Mesodermal cell (in vitro differentiated cells): Measurements from ENCODE around the gene CELF1.
"Not testable (repeated sequence)": the region's sequence is repeated elsewhere in the genome, so short reads cannot be mapped to it uniquely, and the experiment has no call there.

Source experiments
- H3K27ac ChIP-seq: 2 replicates; pipeline ENCODE4 v1.7.0; 2013; ENCODE audit warnings: mild to moderate bottlenecking, low read depth, low read length, moderate library complexity; ENCODE audit not compliant: severe bottlenecking
- H3K36me3 ChIP-seq: 2 replicates; pipeline ENCODE4 v1.7.1; 2013; ENCODE audit warnings: mild to moderate bottlenecking, low read length, moderate library complexity; ENCODE audit not compliant: control insufficient read depth, insufficient read depth
- H3K4me1 ChIP-seq: one replicate; pipeline ENCODE4 v1.7.1; 2013; ENCODE audit warnings: mild to moderate bottlenecking, low read length; ENCODE audit not compliant: insufficient read depth, control insufficient read depth, poor library complexity, severe bottlenecking
- H3K4me3 ChIP-seq: 2 replicates; pipeline ENCODE4 v1.7.0; 2013; ENCODE audit warnings: low read length, control low read depth, mild to moderate bottlenecking; ENCODE audit not compliant: insufficient read depth, poor library complexity, severe bottlenecking; ENCODE audit errors: extremely low read depth
- H3K9me3 ChIP-seq: 2 replicates; pipeline ENCODE4 v1.7.1; 2013; ENCODE audit warnings: mild to moderate bottlenecking, low read length, moderate library complexity; ENCODE audit not compliant: control insufficient read depth
- WGBS, 2 experiments: methylation state at CpG; one replicate each; pipeline ENCODE4 v1.1.5; 2013; ENCODE audit warnings: missing lambda C conversion rate in 2 of 2; ENCODE audit not compliant: insufficient coverage in 2 of 2; 5-methylcytosine and 5-hydroxymethylcytosine counted together

Gene CELF1

DNA sequence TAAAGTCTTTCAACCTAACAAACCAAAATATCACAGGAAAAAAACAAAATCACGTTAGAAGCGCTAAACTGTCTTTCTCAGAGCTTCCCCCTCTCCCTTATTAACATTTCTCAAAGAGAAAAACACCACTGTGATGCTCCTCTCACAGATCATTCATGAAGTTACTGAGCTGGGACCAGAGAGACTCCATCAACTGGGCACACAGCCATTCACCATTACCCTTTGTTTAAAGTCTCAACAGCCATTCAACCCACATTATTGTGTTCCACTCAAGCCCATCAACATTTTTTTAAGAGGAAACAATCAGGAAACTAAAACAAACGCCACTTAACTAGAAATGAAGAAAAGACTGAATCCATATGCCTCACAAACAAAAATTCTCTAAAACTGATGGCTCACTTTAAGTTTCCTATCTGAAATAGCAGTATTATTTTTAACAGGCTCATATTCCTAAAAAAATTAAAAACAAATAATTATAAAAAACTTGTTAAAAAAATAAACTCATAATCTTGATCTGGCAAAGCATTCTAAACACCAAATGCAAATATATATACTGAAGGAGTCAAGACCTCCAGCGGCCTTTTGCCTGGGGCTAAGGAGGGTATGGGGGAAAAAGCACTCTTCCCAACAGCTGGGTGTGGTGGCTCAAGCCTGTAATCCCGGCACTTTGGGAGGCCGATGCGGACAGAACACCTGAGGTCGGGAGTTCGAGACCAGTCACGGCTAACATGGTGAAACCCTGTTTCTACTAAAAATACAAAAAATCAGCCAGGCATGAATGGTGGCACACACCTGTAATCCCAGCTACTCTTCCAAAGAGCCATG lies 14.0 kb downstream of the CELF1 start:
- Histone ChIP-seq H3K4me3 (no peak overlapping the region), H3K27ac (no peak overlapping the region), H3K9me3 (no peaks in the 10 kb centered on the region), H3K36me3 (peaks cover 51% of the 10 kb centered on the region), H3K4me1 (peaks cover 6% of the 10 kb centered on the region)
- 88 to 91% methylated on average over 8 to 10 of the region's 10 CpGs for WGBS, 2 experiments

DNA sequence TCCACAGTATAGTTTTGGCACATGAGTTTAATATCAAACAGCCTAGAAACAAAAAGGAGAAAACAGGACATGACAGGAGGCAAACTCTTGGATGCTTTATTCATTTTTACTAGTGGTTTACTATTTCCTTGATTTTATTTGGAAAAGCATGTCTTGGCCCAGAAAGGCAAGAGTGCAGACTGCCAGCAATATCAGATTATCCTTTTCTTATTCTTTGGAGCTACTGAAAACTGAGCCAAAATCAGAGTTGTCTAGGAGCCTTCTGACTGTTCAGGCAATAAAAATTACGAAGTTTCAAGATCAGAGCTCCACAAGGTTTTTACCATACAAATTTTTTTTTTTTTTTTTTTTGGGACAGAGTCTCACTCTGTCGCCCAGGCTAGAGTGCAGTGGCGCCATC lies 16.0 kb downstream of the CELF1 start:
- H3K27ac ChIP-seq = no peak overlapping the region
- no peak overlapping the region for H3K4me3 ChIP-seq
- WGBS, 2 experiments = 100% methylated on average over 1 of the region's 3 CpGs; no CpG with 5 or more reads in 1 of the 2 experiments
- peaks cover 33% of the 10 kb centered on the region for H3K36me3 ChIP-seq
- peaks cover 6% of the 10 kb centered on the region for H3K4me1 ChIP-seq
- H3K9me3 ChIP-seq = no peaks in the 10 kb centered on the region

DNA sequence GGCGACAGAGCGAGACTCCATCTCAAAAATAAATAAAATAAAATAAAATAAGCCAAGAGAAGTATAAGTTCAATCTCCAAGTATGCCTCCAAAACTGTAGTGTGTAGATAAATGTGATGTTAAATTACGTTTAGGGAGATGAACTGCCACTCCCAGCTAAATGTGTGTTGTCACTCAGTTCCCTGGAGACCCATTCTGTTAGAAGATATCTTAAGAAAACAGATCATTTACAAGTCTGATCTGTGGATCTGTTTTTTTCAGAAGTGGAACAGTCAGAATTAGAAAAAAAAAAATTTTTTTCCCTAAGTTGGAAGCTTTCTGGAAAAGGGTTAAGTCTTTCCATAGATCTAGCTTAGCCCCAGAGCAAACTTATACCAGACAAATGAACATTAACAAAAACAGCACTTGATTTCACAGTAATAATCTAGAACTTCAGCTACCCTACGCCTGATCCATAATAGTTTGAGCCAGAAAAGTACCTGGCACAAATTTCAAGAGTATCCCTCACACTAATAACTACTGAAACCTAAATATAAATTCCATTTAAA lies 18.2 kb downstream of the CELF1 start:
- H3K4me1 ChIP-seq = peaks cover 9% of the 10 kb centered on the region
- H3K27ac ChIP-seq = no peak overlapping the region
- H3K36me3 ChIP-seq = peaks cover 35% of the 10 kb centered on the region
- 93 to 100% methylated on average over 1 to 2 of the region's 4 CpGs for WGBS, 2 experiments
- H3K4me3 ChIP-seq = no peak overlapping the region
- H3K9me3 ChIP-seq = no peaks in the 10 kb centered on the region

GRCh38 chr11:47533690-47534151 lies 19.2 kb downstream of the CELF1 start:
- Histone ChIP-seq H3K4me1 (peaks cover 9% of the 10 kb centered on the region), H3K27ac (no peak overlapping the region), H3K4me3 (no peak overlapping the region), H3K9me3 (no peaks in the 10 kb centered on the region), H3K36me3 (peaks cover 42% of the 10 kb centered on the region)
- 100% methylated on average over 1 of the region's 2 CpGs; no CpG with 5 or more reads in 1 of the 2 experiments for WGBS, 2 experiments

DNA sequence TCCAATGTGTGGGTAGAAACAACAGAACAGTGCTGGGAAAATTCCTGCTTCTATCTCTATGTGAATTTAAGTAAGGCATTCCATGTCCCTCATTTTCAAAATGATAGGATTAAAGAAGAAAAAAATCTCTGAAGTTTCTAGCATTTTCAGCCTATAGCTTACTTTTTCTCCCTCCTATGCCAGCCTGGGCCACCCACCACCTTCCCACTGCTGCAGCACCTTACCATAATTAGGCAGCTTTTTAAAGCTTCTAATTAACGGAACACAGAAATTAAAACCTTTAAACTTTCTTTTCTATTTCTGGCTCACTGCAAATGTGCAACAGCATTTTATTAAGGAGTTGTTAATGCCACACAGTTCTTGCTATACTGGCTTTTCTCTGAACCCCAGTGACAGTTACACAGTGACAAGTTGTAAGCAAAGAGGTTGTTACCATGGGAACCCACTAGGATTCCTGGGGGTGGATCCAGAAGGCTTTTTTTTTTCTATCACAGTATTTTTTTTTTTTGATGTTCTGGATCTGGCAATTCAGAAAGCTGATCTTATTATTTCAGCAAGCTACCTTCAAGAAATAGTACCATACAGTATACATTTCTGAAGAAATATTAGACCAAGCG lies 20.2 kb downstream of the CELF1 start:
- peaks cover 42% of the 10 kb centered on the region for H3K36me3 ChIP-seq
- no peak overlapping the region for H3K4me3 ChIP-seq
- WGBS, 2 experiments = 79 to 93% methylated on average over 1 to 2 of the region's 2 CpGs
- H3K9me3 ChIP-seq = no peaks in the 10 kb centered on the region
- H3K4me1 ChIP-seq = peaks cover 9% of the 10 kb centered on the region
- H3K27ac ChIP-seq = peak overlapping the region; percentile 43

GRCh38 chr11:47531666-47532065 lies 21.3 kb downstream of the CELF1 start:
- Histone ChIP-seq H3K9me3 (no peaks in the 10 kb centered on the region), H3K36me3 (peaks cover 38% of the 10 kb centered on the region), H3K4me3 (no peak overlapping the region), H3K4me1 (peaks cover 9% of the 10 kb centered on the region), H3K27ac (no peak overlapping the region)
- 89 to 100% methylated on average over 1 to 2 of the region's 3 CpGs for WGBS, 2 experiments

- H3K27ac ChIP-seq, H3K9me3 ChIP-seq, H3K4me3 ChIP-seq: not testable (repeated sequence)
- WGBS, 2 experiments = 93 to 94% methylated on average over 7 to 9 of the region's 9 CpGs
- Histone ChIP-seq H3K4me1 (peaks cover 14% of the 10 kb centered on the region), H3K36me3 (peaks cover 33% of the 10 kb centered on the region)
Observed at GRCh38 chr11:47530721-47531120, 22.2 kb downstream of the CELF1 start.

DNA sequence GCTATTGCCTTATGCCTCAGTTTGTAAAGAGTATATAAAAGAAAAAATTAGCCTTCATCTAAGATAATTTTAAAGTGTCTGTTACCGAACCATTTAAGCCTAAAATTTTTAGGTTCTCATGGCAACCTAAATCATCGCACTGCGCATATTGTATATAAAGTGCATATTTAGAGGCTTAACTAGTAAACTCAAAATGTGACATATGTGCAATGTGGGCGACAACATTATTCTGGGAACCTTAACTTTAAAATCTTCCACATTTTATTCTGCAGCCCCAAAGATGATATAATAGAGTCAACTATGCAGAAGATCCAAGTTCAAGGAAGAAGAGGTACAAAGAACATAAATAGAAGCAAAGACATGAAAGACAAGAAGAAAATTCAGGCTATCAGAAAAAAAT lies 23.0 kb downstream of the CELF1 start:
- no peak overlapping the region for H3K27ac ChIP-seq

GRCh38 chr11:47527186-47527585 lies 25.7 kb downstream of the CELF1 start:
- peaks cover 38% of the 10 kb centered on the region for H3K4me1 ChIP-seq
- H3K9me3 ChIP-seq = no peaks in the 10 kb centered on the region
- H3K27ac ChIP-seq = peak overlapping the region; percentile 5
- 95 to 100% methylated on average over 2 to 5 of the region's 6 CpGs for WGBS, 2 experiments
- H3K36me3 ChIP-seq = peaks cover 24% of the 10 kb centered on the region
- H3K4me3 ChIP-seq = no peak overlapping the region

More for the DNA sequence above, 23.0 kb downstream of the CELF1 start:
- no peaks in the 10 kb centered on the region for H3K9me3 ChIP-seq
- no CpG with 5 or more reads among the region's 4 CpGs for WGBS, 2 experiments
- peaks cover 33% of the 10 kb centered on the region for H3K36me3 ChIP-seq
- H3K4me1 ChIP-seq = peaks cover 19% of the 10 kb centered on the region
- no peak overlapping the region for H3K4me3 ChIP-seq

DNA sequence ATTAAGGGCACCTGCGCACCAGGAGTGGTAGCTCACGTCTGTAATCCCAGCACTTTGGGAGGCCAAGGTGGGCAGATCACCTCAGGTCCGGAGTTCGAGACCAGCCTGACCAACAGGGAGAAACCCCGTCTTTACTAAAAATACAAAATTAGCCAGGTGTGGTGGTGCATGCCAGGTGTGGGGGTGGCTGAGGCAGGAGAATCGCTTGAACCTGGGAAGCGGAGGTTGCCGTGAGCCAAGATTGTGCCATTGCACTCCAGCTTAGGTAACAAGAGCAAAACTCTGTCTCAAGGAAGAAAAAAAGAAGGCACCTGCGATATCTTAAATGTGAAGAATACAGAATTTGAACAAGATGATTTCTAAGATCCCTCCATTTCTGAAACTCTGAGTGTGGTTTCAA lies 26.9 kb downstream of the CELF1 start:
- Histone ChIP-seq H3K4me1 (peaks cover 38% of the 10 kb centered on the region), H3K36me3 (peaks cover 24% of the 10 kb centered on the region)
- H3K9me3 ChIP-seq, H3K4me3 ChIP-seq, H3K27ac ChIP-seq: not testable (repeated sequence)
- 91 to 100% methylated on average over 3 to 5 of the region's 9 CpGs for WGBS, 2 experiments
